NK-92 (cell line): ENCODE data around the gene SPX.

Experiments used
- DNase-seq: peaks from one replicate; lab custom pipeline; 2025; ENCODE audit not compliant: unreplicated experiment; lab: John Stamatoyannopoulos, UW

Gene SPX, protein sequence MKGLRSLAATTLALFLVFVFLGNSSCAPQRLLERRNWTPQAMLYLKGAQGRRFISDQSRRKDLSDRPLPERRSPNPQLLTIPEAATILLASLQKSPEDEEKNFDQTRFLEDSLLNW

GRCh38 chr12:21526053-21526452, at the start of gene SPX:
SPX (plus strand) TSS chr12:21526296; CDS start chr12:21526473, 177 bp downstream.
- DNase-seq: no peak

DNA sequence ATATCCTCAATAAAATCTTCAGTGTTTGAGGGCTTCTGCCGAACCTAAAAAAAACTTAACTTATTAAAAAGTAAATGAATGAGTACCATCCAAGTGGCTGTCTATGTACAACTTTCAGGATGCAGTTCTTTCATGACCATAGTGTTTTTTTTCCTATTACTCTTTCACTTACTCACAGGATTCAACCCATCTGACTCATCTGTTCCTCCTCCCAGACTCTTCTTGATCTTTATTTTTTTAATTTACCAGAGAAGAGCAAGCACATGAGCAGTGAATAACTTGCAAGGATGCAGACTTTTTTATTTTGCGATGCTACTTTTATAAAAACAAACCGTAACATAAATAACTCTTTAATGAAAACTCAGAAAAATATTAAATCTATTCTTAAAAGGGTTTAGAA, 49.1 kb upstream of the SPX start:
- no peak for DNase-seq

GRCh38 chr12:21478756-21479455, 47.2 kb upstream of the SPX start:
- no peak for DNase-seq

- DNase-seq: no peak
These were observed 42.6 kb upstream of the SPX start for GRCh38 chr12:21483531-21483930.

DNA sequence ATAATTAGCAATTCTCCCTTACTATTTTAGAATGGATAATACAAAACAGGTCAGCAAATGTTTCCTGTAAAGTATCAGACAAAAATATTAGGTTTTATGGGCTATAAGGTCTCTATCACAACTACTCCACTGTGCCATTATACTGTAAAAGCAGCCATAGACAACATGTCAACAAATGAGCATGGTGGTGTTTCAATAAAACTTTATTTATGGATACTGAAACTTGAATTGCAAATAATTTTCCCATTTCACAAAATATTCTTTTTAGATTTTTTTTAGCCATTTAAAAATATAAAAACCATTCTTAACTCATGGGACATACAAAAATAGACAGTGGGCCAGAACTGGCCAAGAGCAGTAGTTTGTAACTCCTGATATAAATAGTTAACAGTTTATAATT, 40.1 kb upstream of the SPX start:
- DNase-seq: no peak

GRCh38 chr12:21499765-21500164, 26.3 kb upstream of the SPX start:
- no peak for DNase-seq

- no peak for DNase-seq
These were observed 25.3 kb upstream of the SPX start for GRCh38 chr12:21500786-21501257.

- peak; percentile 40 for DNase-seq
These were observed 24.6 kb upstream of the SPX start, which contains the start of the genes GOLT1B and RECQL for GRCh38 chr12:21501258-21502163. GOLT1B (plus strand) TSS chr12:21501789; CDS start chr12:21501924, 135 bp downstream. RECQL (minus strand) TSS chr12:21501635; CDS start chr12:21499570, 2,065 bp downstream.

DNA sequence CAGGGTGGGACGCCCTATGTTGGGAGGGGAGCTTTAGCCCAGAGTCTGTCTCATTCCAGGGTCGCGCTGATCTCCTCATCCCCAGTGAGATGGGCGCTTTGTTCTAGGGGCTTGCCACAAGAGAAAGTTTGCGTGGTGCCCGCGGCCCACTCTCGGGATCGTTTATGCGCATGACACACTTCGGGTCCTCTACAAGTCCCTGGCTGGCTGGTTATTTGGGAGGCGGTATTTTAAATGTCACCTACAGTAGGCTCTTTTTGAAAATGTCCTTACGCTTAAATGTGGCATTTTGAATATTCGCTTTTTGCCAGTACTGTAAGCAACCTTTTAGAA, 24.0 kb upstream of the SPX start:
- DNase-seq: no peak

DNA sequence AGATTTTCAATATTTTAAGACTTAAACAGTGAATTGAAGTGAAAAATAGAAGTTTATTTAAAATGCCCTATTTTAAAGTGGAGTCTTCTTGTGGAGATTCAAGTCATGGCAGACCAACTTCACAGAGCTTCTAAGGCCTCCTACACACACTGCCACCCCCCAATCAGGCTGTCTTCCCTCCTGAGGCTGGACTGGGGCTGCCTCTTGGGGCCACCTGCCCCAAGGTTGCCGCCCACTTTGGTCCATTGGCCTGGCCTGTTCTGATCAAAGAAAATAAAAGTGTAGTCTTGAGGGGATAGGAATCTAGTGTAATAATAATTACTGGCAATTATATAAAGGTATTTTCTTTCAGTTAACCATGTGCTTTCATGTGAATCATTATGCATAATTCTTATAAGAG, 23.2 kb upstream of the SPX start:
- no peak for DNase-seq

- DNase-seq: no peak
These were observed 20.2 kb upstream of the SPX start for GRCh38 chr12:21505888-21506287.

DNA sequence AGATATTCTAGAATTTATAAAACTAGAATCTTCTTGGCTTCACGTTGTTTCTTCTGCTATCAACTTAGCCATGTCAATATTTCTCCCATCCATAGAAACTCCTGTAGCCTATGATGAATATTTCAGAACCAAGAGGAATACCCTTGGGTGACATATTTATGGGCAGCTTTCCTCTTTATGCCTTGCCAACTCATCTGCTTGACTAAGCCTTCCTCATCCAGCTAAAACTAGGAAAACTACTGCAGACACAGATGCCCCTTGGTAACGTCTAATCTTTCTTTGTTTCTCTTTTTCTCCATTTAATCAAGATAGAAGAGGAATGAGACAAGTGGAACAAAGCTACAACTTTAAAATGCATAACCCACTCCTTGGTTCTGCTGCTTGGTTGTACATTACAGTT, 18.2 kb upstream of the SPX start:
- DNase-seq: no peak

GRCh38 chr12:21509768-21510167, 16.3 kb upstream of the SPX start:
- DNase-seq: no peak

DNA sequence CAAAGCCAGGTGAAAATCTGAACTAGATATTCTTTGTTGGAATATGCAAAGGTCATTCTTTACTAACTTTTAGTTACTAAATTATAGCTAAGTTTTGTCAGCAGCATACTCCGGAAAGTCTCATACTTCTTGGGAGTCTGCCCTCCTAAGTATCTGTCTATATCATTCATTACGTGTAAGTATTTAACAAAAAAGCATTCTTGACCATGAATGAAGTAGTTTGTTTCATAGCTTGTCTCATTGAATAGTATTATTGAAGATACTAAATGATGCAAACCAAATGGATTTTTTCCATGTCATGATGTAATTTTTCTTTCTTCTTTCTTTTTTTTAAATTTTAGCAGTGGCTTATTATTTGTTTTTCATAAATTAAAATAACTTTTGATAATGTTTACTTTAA, 9.8 kb upstream of the SPX start:
- no peak for DNase-seq

GRCh38 chr12:21518451-21518850, 7.6 kb upstream of the SPX start:
- DNase-seq: no peak

DNA sequence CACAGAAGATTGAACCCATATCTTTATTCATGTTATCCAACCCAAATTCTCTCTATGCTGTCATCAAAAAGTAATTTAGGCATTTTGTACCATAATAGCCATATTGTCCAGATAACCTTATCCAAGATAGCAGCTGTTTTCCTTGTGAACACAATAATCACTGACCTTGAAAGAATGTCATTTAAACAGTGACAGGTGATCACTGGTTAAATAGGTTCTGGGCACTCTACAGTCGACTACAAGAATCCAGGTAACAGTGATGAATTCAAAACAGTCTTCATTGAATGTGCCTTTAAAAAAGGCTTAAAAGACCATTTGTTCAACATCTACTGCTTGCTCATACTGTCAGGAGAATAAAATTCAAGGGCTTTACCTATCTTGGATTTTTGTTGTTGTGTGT, 4.6 kb upstream of the SPX start:
- no peak for DNase-seq

DNA sequence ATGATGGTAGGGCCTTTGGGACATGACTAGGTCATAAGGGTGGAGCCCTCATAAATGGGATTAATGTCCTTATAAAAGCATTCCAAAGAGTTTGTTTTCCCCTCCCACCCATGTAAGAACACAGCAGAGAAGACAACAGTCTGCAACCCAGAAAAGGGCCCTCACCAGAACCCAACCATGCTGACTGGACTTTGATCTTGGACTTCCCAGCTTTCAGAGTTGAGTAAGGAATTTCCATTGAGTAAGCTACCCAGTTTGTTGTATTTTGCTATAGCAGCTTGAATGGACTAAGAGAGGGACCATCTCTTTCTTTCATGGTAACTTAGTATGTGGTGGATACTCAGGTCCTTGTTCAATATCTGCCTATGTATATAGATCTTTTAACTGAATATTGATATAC, 2.9 kb upstream of the SPX start:
- no peak for DNase-seq

GRCh38 chr12:21526721-21527345, 737 bp downstream of the SPX start:
- DNase-seq: no peak

DNA sequence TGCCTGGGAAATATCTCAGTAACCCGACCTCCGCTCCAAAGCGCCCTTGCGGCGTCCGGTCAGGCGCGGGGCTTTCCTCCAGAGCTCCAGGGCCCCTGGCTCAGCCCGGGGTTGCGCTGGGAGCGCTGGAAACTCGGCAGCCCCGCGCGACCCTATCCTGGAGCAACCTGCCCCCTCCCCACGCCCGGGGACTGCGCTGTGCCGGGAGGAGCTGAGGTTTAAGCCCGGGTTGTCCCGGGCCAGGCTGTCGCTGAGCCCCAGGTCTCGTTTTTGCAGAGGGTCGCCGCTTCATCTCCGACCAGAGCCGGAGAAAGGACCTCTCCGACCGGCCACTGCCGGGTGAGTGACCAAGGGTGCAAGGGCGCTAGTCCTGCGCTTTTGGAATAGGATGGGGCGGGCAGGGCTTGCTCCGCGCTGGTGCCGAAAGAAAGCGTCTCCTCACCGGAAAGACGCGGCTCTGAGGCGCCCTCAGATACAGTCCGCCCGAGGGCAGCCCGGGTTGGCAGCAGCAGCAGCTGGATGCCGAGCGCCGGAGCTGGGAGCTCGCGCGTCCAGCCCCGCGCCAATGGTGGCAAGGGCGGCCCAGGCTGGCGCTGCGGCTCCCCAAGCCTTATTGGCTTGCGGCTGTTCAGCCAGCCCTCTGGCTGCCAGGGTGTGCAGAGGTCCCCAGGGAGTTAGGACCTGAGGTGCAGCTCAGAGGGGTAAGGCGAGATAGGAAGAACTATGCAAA, 1.5 kb downstream of the SPX start:
- DNase-seq: no peak

GRCh38 chr12:21528953-21529352, 2.9 kb downstream of the SPX start:
- no peak for DNase-seq

GRCh38 chr12:21529456-21529855, 3.4 kb downstream of the SPX start:
- no peak for DNase-seq
